Adipose tissue (tissue), 3 donors: Measurements from ENCODE around the gene APOBEC3G. TPM values are rescaled to one million over a fixed set of nuclear protein-coding genes. Genes with fewer than 3 reads are reported as not detected.

Experiments
- H3K27ac ChIP-seq: one replicate; pipeline ENCODE4 v1.5.1; 2013; ENCODE audit warnings: low read depth, low read length
- WGBS, 3 donors: extraction: QIAGEN DNeasy Blood & Tissue Kit; methylation state at CpG; one replicate each; pipeline ENCODE4 v1.1.7; 2013; 5-methylcytosine and 5-hydroxymethylcytosine counted together
- polyA plus RNA-seq, 3 donors: library from polyadenylated mRNA; stranded (reverse); fragments of 200-250 nt; gene quantifications; one replicate each; pipeline ENCODE4 v1.2.3, GENCODE V29; 2013
- donor health status: healthy with polysubstance abuse.
- donor health status: Bipolar disorder and iron deficiency.
- donor health status: healthy.

Gene APOBEC3G
- polyA plus RNA-seq, 3 donors: 2.1 to 9.0 (median 2.9) TPM

- H3K27ac ChIP-seq: no peak overlapping the region
- WGBS, 3 donors: 58 to 63% (median 59%) methylated on average over 18 of the region's 18 CpGs
These were observed 11.0 kb downstream of the APOBEC3G start for GRCh38 chr22:39087881-39088684.

DNA sequence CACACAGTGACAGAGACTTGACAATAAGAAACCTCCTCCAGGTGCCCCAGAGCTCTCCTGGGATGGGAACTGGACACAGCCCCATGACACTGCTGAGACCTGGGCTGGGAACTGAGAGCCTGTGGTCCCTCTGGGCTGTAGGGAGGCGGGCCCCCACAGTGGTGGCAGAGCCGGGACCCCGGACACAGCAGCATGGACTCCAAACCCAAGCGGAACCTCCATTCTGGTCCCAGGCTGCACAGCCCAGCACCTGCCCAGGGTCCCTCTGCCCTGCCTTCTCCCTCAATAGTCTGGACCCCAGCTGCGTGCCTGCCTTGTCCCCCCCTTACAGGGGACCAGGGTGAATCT is 11.6 kb downstream of the APOBEC3G start:
- WGBS, 3 donors: 81 to 92% (median 81%) methylated on average over 5 of the region's 5 CpGs
- no peak overlapping the region for H3K27ac ChIP-seq

DNA sequence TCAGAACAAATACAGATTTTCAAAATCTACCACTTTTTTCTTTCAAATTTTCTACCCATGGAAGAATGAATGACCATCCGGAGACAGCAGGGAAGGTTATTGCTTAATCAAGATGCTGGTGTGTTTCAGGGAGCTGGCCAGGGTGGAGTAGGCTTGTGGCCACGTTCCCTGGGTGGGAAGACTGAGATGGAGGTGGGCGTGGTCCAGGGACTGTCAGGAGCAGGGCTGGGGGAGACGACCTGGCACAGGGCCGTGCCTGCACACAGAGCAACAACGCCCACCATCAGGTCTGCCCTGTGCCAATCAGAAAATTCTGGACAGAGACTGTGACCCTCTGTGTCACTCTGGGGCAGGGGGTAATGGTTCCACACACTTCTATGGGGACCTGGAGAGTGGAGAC is 12.9 kb downstream of the APOBEC3G start:
- H3K27ac ChIP-seq: no peak overlapping the region
- WGBS, 3 donors: 47 to 72% (median 63%) methylated on average over 6 of the region's 6 CpGs

DNA sequence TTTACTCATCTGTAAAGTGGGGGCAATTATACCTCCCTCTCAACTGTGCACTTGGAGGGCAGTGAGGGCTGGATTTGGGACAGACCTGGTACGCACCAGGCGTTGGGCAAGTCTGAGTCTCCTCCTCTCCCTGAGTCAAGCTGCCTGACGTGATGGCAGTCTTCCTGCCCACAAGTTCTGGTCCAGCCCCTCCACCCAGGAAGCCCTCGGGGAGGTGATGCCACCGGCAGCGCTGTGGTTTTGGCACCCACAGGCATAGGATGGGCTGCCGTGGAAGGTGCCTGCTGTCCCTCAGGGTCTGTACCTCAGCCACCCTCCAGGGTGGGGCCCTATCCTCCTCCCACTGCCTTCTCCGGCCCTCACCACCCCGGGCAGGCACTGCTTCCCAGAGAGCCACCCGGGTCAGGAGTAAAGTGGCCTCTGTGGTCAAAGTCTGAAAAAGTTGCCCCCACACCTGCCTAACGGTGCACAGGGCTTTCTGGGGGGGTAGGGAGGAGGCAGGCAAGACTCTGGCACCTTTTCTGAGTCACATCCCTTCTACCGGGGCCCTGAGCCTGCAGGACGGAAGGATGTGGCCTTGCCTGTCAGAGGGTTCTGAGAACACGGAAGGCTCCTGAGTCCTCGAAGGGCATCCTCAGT is 13.5 kb downstream of the APOBEC3G start:
- 59 to 71% (median 59%) methylated on average over 15 of the region's 15 CpGs for WGBS, 3 donors
- H3K27ac ChIP-seq: no peak overlapping the region

GRCh38 chr22:39091126-39092081 is 14.3 kb downstream of the APOBEC3G start:
- H3K27ac ChIP-seq: no peak overlapping the region
- WGBS, 3 donors: 77 to 87% (median 82%) methylated on average over 23 of the region's 23 CpGs

- no peak overlapping the region for H3K27ac ChIP-seq
- 57 to 68% (median 61%) methylated on average over 8 of the region's 8 CpGs for WGBS, 3 donors
These were observed 15.2 kb downstream of the APOBEC3G start for GRCh38 chr22:39092111-39092862.

DNA sequence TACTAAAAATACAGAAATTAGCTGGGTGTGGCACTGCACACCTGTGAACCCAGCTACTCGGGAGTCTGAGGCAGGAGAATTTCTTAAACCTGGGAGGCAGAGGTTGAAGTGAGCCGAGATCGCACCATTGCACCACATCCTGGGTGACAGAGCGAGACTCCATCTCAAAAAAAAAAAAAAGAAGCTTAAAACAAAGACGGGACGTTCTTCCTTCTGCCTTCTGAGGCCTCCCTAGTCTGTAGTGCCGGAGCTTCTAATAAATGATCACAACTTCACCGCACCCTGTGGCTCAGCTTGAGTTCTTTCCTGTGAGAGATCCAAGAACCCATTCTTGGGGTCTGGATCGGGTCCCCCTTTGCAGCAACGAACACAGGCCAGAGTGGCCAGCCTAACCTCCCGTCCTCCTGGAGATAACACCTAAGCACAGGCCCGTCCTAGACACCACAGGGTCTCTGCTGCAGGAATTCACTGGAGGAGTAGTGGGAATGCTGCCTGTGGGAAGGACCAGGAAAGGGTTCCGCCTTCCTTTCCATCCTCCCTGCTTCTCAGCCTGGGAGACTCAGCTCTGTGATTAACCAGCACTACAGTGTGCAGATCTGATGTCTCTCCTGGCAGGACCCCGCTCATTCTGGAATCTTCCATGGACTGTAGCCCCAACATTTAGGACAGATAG is 17.8 kb downstream of the APOBEC3G start:
- H3K27ac ChIP-seq: no peak overlapping the region
- 68 to 85% (median 77%) methylated on average over 14 of the region's 14 CpGs for WGBS, 3 donors

- H3K27ac ChIP-seq: no peak overlapping the region
- 84 to 92% (median 89%) methylated on average over 3 of the region's 3 CpGs for WGBS, 3 donors
These were observed 18.9 kb downstream of the APOBEC3G start for GRCh38 chr22:39095971-39096370.

DNA sequence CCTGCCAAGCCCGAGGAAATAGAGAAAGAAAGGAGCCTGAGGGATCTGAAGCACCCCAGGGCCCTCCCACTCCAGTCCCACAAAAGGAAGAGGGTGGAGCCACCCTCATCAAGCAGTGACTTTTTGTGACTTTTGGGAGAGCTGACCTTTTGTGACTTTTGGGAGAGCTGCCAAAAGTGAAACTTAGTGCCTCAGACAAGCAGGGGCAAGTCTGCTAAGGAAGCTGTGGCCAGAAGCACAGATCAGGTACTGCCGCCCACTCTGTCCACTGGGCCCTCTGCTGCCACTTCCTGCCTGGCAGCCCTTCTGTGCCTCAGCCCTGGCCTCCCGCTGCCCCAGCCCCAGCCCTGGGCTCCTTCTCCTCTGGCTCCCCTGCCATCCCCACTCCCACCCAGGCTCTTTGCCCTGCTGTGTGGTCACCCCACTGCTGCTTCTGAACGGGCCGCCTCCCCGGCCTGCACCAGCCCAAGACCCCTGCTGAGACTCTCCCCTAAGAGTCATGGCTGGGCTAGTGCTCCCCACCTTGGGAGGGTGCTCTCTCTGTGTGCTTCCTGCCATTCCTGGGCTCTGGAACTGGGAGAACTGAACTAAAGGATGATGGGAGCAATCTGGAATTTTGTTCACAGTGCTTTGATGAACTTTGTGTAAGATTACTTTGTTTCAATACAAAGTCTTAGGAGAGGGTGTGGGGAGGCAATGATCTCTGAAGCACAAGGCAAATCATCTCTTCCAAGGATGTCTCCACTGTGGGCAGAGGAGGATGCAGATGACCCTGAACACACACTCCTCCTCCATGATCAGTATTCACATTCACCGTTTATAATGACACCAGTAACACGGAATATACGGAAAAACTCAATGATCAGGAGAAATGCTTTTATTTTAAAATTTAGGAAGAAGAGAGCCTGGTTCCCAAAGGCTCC is 20.3 kb downstream of the APOBEC3G start, which contains the start of gene APOBEC3H:
APOBEC3H (plus strand) TSS at position 147 of the 923 bp plus-strand sequence. CDS start 3,035 bp downstream, outside the sequence.
- WGBS, 3 donors: 62 to 73% (median 72%) methylated on average over 9 of the region's 9 CpGs
- H3K27ac ChIP-seq: no peak within 1 kb of the TSS

GRCh38 chr22:39098026-39098425 is 21.0 kb downstream of the APOBEC3G start:
- no peak overlapping the region for H3K27ac ChIP-seq
- 70 to 80% (median 77%) methylated on average over 6 of the region's 6 CpGs for WGBS, 3 donors

GRCh38 chr22:39098576-39098975 is 21.5 kb downstream of the APOBEC3G start:
- 83 to 94% (median 89%) methylated on average over 8 of the region's 8 CpGs for WGBS, 3 donors
- no peak overlapping the region for H3K27ac ChIP-seq

DNA sequence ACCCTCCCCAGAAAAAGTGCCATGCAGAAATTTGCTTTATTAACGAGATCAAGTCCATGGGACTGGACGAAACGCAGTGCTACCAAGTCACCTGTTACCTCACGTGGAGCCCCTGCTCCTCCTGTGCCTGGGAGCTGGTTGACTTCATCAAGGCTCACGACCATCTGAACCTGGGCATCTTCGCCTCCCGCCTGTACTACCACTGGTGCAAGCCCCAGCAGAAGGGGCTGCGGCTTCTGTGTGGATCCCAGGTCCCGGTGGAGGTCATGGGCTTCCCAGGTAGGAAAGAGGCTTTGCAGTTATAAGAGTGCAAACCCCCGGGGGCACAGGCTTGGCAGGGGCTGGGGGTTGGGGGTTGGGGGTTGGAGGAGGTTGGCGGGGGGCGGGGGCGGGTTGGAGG is 24.2 kb downstream of the APOBEC3G start:
- 65 to 81% (median 79%) methylated on average over 10 to 13 of the region's 13 CpGs for WGBS, 3 donors

GRCh38 chr22:39103431-39103830 is 26.4 kb downstream of the APOBEC3G start:
- 74 to 78% (median 75%) methylated on average over 2 of the region's 2 CpGs for WGBS, 3 donors

More for the DNA sequence above, 24.2 kb downstream of the APOBEC3G start:
- no peak overlapping the region for H3K27ac ChIP-seq

GRCh38 chr22:39106326-39106725 is 29.3 kb downstream of the APOBEC3G start:
- 70 to 87% (median 86%) methylated on average over 2 of the region's 2 CpGs for WGBS, 3 donors
- H3K27ac ChIP-seq: no peak overlapping the region

More at GRCh38 chr22:39103431-39103830, 26.4 kb downstream of the APOBEC3G start:
- no peak overlapping the region for H3K27ac ChIP-seq

DNA sequence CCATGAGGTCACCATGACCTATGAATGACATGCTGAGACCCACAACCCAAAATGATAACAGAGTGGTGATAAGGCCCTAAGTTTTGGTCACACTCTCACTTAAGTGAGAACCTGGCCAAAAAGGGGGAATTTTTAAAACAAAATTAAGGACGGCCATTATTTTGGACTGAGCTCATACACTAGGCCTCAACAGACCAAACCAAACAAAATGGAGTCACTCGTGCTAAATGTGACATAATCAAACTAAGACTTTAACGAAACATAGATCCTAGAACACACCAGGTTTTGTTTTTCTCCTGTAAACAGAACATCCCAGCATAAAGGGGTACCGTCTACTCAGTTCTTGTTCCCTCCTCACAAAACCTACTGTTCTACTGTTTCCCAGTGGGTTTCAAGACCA is 31.4 kb downstream of the APOBEC3G start:
- H3K27ac ChIP-seq: no peak overlapping the region
- WGBS, 3 donors: 93 to 96% (median 96%) methylated on average over 4 of the region's 4 CpGs

- no peak overlapping the region for H3K27ac ChIP-seq
- 62 to 83% (median 64%) methylated on average over 9 of the region's 9 CpGs for WGBS, 3 donors
These were observed 32.3 kb downstream of the APOBEC3G start for GRCh38 chr22:39109361-39109760.
